H7 (cell line): ENCODE measurements around the gene GRM1. TPM values are rescaled to one million over a fixed set of nuclear protein-coding genes. Genes with fewer than 3 reads are reported as not detected.

Source experiments
- DNase-seq: peaks from one replicate; pipeline ENCODE4 v3.0.0; 2012
- H3K27me3 ChIP-seq: 2 replicates; pipeline ENCODE4 v1.6.0; 2011; ENCODE audit warnings: mild to moderate bottlenecking, low read length; ENCODE audit not compliant: control insufficient read depth, insufficient read depth
- H3K36me3 ChIP-seq: replicated peaks from 2 replicates; pipeline ENCODE4 v1.5.1; 2011; ENCODE audit warnings: low read length; ENCODE audit not compliant: control insufficient read depth, insufficient read depth
- H3K4me3 ChIP-seq: 2 replicates; pipeline ENCODE4 v1.5.1; 2011; ENCODE audit warnings: low read depth, mild to moderate bottlenecking, control low read depth, low read length, moderate library complexity; ENCODE audit not compliant: insufficient read depth
- total RNA-seq: library from RNA; depleted of rRNA; stranded (reverse); fragments of >200 nt; shearing (Covaris generic); gene quantifications from 2 replicates; pipeline ENCODE4 v1.2.3, GENCODE V29; 2014

GRM1 gene
- total RNA-seq, 1 experiment from 2014 or later = 0.14 TPM

DNA sequence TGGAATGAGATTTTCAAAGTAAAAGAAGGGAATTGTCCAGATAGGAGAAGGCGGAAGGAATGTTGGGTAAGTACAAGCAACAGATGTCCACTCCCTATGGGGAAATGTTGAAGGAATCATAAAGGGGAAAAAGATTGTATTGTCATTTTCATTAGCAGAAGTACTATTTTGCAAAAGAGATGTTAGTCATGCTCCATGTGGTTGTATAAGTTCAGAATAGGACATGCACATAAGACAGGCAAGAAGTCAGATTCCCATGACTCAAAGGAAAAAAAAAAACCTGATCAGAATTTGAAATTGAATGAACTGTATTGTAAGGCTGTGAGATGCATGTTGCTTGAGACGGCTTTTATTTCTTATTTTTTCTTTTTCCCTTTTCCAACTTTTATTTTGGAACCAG, 36.8 kb downstream of the GRM1 start:
- Histone ChIP-seq H3K4me3 (no peak overlapping the region), H3K36me3 (no peaks in the 10 kb centered on the region), H3K27me3 (no peaks in the 10 kb centered on the region)
- DNase-seq = no peak

DNA sequence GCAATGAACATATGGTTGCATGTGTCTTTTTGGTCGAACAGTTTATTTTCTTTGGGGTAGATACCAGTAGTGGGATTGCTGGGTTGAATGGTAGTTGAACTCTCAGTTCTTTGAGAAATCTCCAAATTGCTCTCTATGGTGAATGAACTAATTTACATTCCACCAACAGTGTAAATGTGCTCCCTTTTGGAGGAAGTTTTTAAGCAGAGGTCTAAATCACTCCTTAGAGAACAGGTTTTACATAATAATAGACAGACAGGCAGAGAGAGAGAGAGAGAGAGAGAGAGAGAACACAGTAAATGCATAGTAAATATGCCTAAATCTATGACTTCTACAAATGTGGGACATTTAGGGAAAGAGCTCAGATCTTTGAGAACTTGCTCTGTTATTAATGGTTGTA, 37.6 kb downstream of the GRM1 start:
- H3K27me3 ChIP-seq = no peaks in the 10 kb centered on the region
- no peak for DNase-seq
- H3K4me3 ChIP-seq = no peak overlapping the region
- no peaks in the 10 kb centered on the region for H3K36me3 ChIP-seq

DNA sequence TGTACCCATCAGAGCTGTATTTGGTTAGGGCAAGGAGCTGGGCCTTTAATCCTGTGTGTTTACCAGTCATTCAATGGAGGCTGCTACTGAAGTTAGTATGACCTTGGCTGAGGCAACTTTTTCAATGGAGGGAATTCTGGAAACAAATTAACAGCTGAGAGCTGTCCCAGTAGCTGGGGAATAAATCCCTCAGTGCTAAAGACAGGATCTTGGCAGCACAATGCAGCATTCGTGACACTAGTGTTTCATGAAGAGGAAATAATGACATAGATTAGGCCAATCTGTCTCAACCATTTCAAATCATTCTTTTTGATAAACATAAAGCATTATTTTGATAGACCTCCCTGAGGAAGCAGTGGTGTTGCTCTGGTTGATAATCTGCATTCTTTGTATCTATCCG, 42.9 kb downstream of the GRM1 start:
- no peaks in the 10 kb centered on the region for H3K36me3 ChIP-seq
- no peaks in the 10 kb centered on the region for H3K27me3 ChIP-seq
- no peak overlapping the region for H3K4me3 ChIP-seq
- no peak for DNase-seq

DNA sequence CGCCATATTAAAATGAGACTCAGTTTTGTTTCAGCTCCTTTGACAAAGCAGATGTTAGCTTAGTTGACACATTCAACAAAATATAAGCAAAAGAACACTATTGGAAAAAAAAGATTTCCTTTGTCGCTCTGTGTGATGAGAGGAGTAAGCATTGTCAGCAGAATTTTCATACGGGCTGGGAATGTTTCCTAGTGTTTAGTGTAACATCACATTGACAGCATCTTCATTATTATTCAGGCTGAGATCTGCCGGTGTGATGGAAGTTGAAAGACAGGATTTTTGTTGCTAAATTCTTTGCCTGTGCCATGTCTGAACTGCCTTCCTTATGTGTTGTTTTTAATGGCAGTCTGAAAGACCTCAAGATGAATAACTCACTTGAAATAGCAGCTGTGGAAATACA, 49.1 kb downstream of the GRM1 start:
- no peaks in the 10 kb centered on the region for H3K36me3 ChIP-seq
- DNase-seq = no peak
- H3K27me3 ChIP-seq = no peaks in the 10 kb centered on the region
- H3K4me3 ChIP-seq = no peak overlapping the region

DNA sequence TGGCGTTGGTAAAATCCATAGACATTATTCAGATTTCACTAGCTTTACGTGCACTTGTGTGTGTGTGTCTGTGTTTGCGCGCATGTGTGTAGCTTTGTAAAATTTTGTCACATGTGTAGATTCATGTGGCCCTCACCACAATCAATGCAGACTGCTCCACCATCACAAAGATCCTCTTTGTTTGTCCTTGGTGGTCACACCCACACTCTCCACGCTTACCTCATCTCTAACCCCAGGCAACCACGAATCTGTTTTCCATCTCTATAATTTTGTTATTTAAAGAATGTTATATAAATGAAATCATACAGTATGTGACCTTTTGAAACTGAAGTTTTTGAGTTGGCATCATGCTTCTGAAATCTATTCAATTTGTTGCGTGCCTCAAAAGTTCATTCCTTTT, 58.5 kb downstream of the GRM1 start:
- Histone ChIP-seq H3K36me3 (no peaks in the 10 kb centered on the region), H3K27me3 (no peaks in the 10 kb centered on the region), H3K4me3 (no peak overlapping the region)
- DNase-seq = no peak

DNA sequence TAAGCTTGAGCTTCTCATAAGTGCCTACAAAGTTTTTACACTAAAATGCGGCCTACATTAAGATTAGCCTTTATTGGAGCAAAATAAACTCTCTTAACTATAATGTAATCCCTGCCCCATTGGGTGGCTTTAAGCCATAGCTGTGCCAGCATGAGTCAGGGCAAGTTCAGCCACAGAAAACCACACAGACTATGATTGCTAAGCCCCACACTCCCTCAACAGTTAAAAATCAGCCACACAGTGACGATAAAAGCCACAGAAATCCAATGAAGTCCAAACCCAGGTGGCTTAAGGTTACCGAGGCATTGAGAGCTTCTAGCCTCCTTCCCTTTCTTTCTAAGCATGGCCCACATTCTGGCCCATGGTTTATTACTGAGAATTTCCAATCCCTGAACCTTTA, 61.6 kb downstream of the GRM1 start:
- Histone ChIP-seq H3K4me3 (no peak overlapping the region), H3K27me3 (no peaks in the 10 kb centered on the region), H3K36me3 (no peaks in the 10 kb centered on the region)
- no peak for DNase-seq

DNA sequence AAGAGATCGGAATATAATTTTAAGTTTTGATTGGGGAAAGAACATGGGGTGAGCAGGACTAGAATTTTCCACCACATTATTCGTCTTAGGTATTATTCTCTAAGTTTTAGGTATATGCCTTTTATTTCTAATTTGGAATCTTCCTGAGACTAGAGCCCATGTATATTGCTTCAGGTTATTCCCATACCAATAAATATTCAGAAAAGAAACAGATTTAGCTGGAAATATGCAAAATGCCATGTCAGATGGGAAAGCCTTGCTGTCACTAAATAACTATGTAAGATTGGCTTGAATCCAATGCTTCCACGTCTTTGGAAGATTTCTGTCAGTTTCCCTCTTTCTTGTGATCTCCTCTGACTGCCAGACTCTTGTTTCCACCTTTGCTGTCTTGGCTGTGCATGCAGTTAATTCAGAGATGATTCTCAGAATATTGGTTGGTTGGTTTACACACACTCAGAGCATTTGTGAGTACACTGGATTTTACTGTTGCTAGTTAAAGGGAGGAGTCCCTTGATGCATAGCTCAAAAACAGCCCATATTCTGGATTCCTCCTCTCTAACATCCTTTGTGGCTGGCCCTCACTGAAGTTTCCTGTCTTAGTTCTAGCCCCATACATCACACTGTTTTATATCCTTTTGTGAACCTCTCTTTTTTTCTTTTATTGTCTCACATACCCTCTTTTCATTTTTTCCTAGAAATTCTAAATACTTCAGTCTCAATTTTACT, 64.3 kb downstream of the GRM1 start:
- Histone ChIP-seq H3K27me3 (no peaks in the 10 kb centered on the region), H3K36me3 (no peaks in the 10 kb centered on the region), H3K4me3 (no peak overlapping the region)
- no peak for DNase-seq

DNA sequence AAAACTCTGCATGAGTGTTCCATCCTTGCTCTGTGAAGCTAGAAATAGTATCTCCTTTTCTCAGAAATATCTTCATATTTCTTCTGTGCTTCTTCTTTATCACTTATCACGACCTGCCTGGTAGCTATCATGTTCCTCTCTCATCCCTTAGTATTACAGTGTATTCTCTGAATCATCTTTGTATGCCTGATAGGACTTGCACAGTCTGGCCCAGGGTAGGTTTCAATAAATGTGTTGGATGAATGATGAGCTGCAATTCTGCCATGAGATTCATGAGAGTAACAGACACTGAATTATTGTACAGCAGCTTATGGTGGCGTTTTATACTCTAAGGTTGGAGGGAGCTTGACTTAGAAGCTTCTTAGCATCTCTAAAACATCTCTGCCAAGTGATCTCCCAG, 66.6 kb downstream of the GRM1 start:
- no peaks in the 10 kb centered on the region for H3K27me3 ChIP-seq

DNA sequence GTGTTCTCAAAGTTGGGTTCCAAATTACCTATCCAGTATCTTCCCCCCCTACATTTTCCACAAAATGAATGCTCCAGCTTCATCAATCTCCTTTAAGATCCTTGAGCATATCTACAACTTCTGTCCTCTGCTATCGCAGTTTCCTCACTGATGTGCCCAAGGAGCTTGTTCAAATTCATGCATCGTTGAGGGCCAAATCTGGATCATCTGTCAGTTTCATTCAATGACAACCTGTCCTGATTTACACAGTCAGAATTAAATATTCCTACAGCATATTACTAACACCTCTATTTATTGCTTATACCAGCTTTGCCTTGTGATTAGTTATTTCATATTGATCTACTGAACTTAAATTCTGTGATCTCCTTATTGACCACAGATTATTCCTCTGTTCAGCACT, 68.7 kb downstream of the GRM1 start:
- no peak for DNase-seq
- H3K36me3 ChIP-seq = no peaks in the 10 kb centered on the region
- no peaks in the 10 kb centered on the region for H3K27me3 ChIP-seq
- H3K4me3 ChIP-seq = no peak overlapping the region

More for the DNA sequence above, 66.6 kb downstream of the GRM1 start:
- no peak for DNase-seq
- H3K4me3 ChIP-seq = no peak overlapping the region
- no peaks in the 10 kb centered on the region for H3K36me3 ChIP-seq

DNA sequence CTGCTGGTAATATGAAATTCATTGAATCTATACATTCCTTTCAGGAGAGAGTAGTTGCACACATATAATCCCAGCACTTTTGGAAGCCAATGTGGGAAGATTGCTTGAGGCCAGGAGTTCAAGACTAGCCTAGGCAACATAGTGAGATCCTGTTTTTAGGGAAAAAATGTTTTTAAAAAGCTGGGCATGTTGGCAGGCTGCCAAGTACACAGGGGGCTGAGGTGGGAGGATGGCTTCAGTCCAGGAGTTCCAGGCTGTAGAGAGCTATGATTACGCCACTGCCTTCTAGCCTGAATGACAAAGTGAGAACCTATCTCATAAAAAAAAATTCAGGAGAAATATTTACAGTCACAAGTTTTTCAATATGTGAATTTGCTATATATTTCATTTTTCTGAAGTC, 71.9 kb downstream of the GRM1 start:
- Histone ChIP-seq H3K27me3 (no peaks in the 10 kb centered on the region), H3K36me3 (no peaks in the 10 kb centered on the region), H3K4me3 (no peak overlapping the region)
- DNase-seq = no peak

DNA sequence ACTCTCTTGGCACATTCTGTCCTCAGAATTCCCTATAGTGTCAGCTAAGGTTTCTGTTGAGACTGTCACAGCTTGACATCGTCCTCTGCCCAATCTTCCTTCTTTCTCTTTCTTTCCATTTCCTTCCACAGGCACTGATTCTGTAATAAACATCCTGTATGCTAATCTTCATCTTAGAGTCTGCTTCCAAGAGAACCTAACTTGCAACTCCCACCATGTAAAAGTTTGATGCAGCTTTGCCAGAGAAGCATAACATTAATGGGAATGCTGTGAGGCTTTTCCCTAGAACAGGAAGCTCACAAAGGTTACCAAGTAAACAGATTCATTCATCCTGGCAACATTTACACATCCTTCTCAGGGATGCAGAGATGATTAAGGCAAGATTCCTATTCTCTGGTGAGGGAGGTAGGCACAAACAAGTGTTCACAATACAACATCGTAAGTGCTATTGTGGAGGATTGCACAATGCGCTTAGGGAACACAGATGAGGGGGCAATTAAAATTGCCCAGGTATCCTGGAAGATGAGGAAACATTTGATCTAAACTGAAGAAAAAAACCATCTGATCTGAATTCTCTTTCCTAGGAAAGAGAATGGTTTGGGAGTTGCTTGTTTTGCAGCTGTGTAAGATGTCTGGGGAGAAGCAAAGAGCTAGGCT, 74.7 kb downstream of the GRM1 start:
- Histone ChIP-seq H3K36me3 (no peaks in the 10 kb centered on the region), H3K27me3 (no peaks in the 10 kb centered on the region), H3K4me3 (no peak overlapping the region)
- DNase-seq = no peak

DNA sequence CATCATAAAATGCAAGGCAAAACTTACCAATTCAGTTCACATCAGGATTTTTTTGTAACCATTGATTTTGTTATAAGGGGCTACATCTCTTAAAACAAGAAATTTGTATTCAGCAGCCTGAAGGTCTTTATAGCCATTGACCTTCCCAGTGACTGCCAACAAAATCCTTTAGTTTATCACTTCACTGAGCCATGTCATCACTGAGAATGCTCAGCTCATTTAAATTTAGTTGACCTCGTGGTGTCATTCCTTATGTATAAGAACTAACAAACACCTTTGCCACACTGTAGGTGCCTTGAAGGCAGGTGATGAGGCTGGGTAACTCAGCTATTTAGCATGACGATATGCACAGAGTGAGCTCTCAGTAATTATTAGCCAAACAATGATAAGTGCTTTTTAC, 77.7 kb downstream of the GRM1 start:
- Histone ChIP-seq H3K4me3 (no peak overlapping the region), H3K27me3 (no peaks in the 10 kb centered on the region), H3K36me3 (no peaks in the 10 kb centered on the region)
- no peak for DNase-seq

DNA sequence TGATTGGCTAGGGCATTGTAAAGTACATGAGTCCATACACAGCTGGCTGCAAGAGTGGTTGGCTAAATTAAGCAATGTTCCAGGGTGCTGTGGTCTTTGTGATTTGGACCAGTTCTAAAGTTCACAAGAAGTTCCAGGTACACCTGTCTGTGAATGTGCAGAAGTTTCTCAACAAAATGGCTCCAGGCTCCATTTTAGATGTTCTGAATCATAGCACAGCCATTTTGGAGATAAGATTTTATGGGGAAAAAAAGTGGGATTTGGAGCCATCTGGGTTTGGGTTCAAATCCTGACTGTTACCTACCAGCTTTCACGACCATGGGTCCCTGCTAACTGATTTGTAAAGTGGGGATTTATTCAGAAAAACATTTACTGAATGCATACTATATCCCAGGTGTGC, 82.1 kb downstream of the GRM1 start:
- DNase-seq = no peak

DNA sequence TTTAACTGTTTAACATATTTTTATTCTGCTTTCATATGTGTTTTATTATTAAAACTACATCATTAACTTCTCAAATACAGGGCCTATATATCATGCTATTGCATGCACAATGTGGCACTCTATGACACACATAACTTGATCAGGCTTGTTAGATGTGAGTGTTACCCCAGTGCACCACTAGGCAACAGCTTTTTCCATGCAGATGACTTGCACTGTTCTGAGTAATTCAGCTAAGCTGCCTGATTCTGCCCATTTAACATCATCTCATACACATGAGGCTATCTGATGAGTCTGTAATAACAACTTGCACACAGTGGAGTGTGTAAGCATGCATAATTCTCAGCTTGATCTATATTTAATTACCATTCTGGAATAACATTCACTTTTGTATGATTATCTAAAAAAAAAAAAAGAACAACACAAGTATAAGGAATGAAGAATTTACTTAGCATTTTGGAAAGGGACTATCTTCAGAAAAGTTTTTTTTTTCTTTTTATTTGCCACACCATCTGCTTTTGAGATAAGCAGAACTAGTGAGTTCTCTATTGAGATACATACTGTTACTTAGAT, 83.1 kb downstream of the GRM1 start:
- Histone ChIP-seq H3K27me3 (no peaks in the 10 kb centered on the region), H3K4me3 (no peak overlapping the region), H3K36me3 (no peaks in the 10 kb centered on the region)
- no peak for DNase-seq

More for the DNA sequence above, 82.1 kb downstream of the GRM1 start:
- Histone ChIP-seq H3K36me3 (no peaks in the 10 kb centered on the region), H3K4me3 (no peak overlapping the region), H3K27me3 (no peaks in the 10 kb centered on the region)

DNA sequence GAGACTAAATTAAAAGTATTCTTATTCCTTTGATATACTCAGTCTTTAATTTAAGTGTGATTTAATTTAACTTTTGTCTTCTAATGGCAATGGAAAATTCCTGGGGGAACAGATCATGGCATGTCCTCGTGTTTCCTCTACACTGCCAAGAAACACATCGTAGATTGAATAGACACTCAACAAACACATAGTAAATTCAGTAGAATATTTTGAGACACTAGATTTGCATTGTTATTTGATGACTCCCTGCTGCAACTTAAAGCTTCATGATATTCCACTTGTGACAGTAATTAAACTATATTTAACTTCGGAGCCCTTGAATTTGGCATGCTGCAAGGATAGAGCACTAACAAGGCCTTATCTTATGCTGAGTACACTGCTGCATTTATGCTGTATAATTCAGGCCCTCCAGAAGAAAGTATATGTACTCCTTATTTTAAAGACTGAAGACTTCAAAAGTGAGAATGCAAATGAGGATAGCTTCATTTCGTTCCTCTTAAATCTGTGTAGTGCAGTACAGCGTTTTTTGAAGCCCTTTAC, 84.3 kb downstream of the GRM1 start:
- DNase-seq = no peak

More for the DNA sequence above, 84.3 kb downstream of the GRM1 start:
- Histone ChIP-seq H3K36me3 (no peaks in the 10 kb centered on the region), H3K4me3 (no peak overlapping the region), H3K27me3 (no peaks in the 10 kb centered on the region)
